HUES64 (cell line): Measurements from ENCODE around the gene FOXR1. TPM values are rescaled to one million over a fixed set of nuclear protein-coding genes. Genes with fewer than 3 reads are reported as not detected.
A peak's percentile ranks its signal among the peaks of the same experiment; 100 is the strongest.

Source experiments
- H3K27ac ChIP-seq: 2 replicates; pipeline ENCODE4 v1.7.0; 2013; ENCODE audit warnings: low read depth, low read length, inconsistent platforms
- H3K27me3 ChIP-seq: 2 replicates; pipeline ENCODE4 v1.6.1; 2013; ENCODE audit warnings: mild to moderate bottlenecking, low read length; ENCODE audit not compliant: insufficient read depth
- H3K36me3 ChIP-seq: 2 replicates; pipeline ENCODE4 v1.6.1; 2013; ENCODE audit warnings: mild to moderate bottlenecking, low read length; ENCODE audit not compliant: insufficient read depth
- H3K4me1 ChIP-seq: 2 replicates; pipeline ENCODE4 v1.6.1; 2013; ENCODE audit warnings: mild to moderate bottlenecking, low read length, moderate library complexity; ENCODE audit not compliant: insufficient read depth
- H3K4me3 ChIP-seq: 2 replicates; pipeline ENCODE4 v1.5.1; 2013; ENCODE audit warnings: mild to moderate bottlenecking, low read length, moderate library complexity
- H3K9ac ChIP-seq: 2 replicates; pipeline ENCODE4 v1.6.1; 2013; ENCODE audit warnings: mild to moderate bottlenecking, low read depth, low read length
- H3K9me3 ChIP-seq: 2 replicates; pipeline ENCODE4 v1.6.1; 2013; ENCODE audit warnings: low read depth, low read length; ENCODE audit not compliant: insufficient read depth
- WGBS: fragments of 150-250, 120-280 bp; methylation state at CpG from one replicate; pipeline ENCODE4 v1.1.7; 2013; ENCODE audit warnings: missing lambda C conversion rate; 5-methylcytosine and 5-hydroxymethylcytosine counted together
- polyA plus RNA-seq, 2 experiments: library from polyadenylated mRNA; stranded (reverse); fragments of 50-300 nt; gene quantifications; one replicate each; pipeline ENCODE4 v1.2.3, GENCODE V29; 2013

FOXR1 gene, protein sequence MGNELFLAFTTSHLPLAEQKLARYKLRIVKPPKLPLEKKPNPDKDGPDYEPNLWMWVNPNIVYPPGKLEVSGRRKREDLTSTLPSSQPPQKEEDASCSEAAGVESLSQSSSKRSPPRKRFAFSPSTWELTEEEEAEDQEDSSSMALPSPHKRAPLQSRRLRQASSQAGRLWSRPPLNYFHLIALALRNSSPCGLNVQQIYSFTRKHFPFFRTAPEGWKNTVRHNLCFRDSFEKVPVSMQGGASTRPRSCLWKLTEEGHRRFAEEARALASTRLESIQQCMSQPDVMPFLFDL
- polyA plus RNA-seq (2013, experiment 1 of 2), result not detected
- not detected for polyA plus RNA-seq (2013, experiment 2 of 2)

DNA sequence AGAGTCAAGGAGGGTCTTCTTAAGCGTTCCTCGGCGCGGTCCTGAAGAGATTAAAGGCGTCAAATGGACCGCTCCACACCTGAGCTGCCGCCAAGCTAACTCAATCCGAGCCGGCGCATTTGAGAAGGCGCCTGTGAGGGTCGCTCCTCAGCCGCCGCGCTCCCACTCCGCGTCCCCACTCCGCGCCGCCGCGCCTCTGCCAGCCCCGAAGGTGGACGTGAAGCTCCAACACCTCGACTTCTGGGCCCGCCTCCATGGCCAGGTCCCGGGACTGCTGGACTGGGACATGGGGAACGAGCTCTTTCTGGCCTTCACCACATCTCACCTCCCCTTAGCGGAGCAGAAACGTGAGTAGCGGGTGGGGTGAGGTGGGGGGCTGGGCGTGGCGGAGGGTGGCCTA is at the start of gene FOXR1:
Gene FOXR1 (plus strand): TSS at position 116 of the 400 bp plus-strand sequence. CDS start 171 bp downstream, at position 287.
- H3K27ac ChIP-seq, result no peak within 1 kb of the TSS
- no peaks in the 10 kb centered on the region for H3K4me1 ChIP-seq
- no peaks in the 10 kb centered on the region for H3K36me3 ChIP-seq
- no peaks in the 10 kb centered on the region for H3K27me3 ChIP-seq
- no peak within 1 kb of the TSS for H3K4me3 ChIP-seq
- no peak within 1 kb of the TSS for H3K9ac ChIP-seq
- H3K9me3 ChIP-seq, result no peaks in the 10 kb centered on the region
- 94% methylated on average over 32 of the region's 33 CpGs for WGBS

GRCh38 chr11:118921929-118922744 is 49.4 kb upstream of the FOXR1 start:
- Histone ChIP-seq H3K4me3 (peak overlapping the region; percentile 38), H3K36me3 (no peaks in the 10 kb centered on the region), H3K27me3 (no peaks in the 10 kb centered on the region), H3K4me1 (peaks cover 68% of the 10 kb centered on the region), H3K9me3 (no peaks in the 10 kb centered on the region), H3K27ac (peak overlapping the region; percentile 94), H3K9ac (peak overlapping the region; percentile 45)
- WGBS, result 51% methylated on average over 18 of the region's 20 CpGs

DNA sequence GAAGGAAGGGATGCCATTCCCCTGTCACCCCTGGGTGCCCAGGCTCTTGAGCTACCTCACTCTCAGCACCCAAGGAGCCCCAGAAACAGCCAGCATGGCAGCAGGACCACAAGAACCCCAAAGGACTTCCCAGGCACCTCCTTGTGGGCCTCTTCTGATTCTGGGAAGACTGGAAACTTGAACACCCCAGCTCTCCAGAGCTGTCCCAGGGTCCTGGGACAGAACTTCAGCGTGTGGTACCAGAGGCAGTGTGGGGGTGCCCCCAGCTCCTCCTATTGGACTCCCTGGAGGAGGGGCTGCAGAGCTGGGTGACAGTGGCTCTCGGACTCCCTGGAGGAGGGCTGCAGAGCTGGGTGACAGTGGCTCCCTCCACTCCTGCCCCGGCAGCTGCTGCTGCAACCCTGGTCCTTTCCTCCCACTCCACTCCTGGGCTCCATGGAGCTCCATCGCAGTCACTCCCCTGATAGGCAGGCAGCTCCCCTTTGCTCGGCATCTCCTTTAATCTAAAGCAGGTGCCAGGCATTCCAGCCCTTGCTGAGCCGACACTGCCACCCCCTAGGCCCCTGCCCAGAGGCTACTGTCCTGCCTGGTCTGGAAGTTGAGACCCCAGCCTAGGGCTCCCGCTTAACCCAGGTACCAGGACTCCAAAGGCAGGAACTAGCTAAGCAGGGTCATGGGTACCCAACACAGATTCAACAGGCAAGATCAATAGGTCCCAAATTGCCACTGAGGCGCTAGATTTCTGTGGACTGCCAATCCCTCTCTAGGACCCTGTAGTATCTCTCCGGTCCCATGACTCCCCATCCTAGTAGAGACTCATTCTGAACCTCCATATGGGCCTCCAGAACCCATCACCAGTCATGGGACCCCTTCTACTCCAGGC is 48.6 kb upstream of the FOXR1 start:
- Histone ChIP-seq H3K4me1 (peaks cover 66% of the 10 kb centered on the region), H3K27me3 (no peaks in the 10 kb centered on the region), H3K27ac (peak overlapping the region; percentile 94; the same call in 1 of the 2 replicates), H3K4me3 (peak overlapping the region; percentile 75), H3K9ac (no peak overlapping the region), H3K36me3 (no peaks in the 10 kb centered on the region), H3K9me3 (no peaks in the 10 kb centered on the region)
- 79% methylated on average over 9 of the region's 9 CpGs for WGBS

- Histone ChIP-seq H3K4me1 (peaks cover 60% of the 10 kb centered on the region), H3K27ac (no peak overlapping the region), H3K9me3 (no peaks in the 10 kb centered on the region), H3K36me3 (no peaks in the 10 kb centered on the region), H3K4me3 (peak overlapping the region; percentile 75), H3K27me3 (no peaks in the 10 kb centered on the region), H3K9ac (no peak overlapping the region; the same call in 1 of the 2 replicates)
- 43% methylated on average over 4 of the region's 7 CpGs for WGBS
These were observed 47.6 kb upstream of the FOXR1 start for GRCh38 chr11:118923721-118924587.

GRCh38 chr11:118924591-118925585 is 46.7 kb upstream of the FOXR1 start:
- Histone ChIP-seq H3K27ac (no peak overlapping the region), H3K9me3 (no peaks in the 10 kb centered on the region), H3K4me3 (peak overlapping the region; percentile 75), H3K36me3 (no peaks in the 10 kb centered on the region), H3K4me1 (peaks cover 51% of the 10 kb centered on the region), H3K9ac (peak overlapping the region; percentile 56), H3K27me3 (no peaks in the 10 kb centered on the region)
- 1% methylated on average over 45 of the region's 45 CpGs for WGBS

- H3K27me3 ChIP-seq, result peaks cover 7% of the 10 kb centered on the region
- no peaks in the 10 kb centered on the region for H3K9me3 ChIP-seq
- H3K9ac ChIP-seq, result no peak overlapping the region
- no peak overlapping the region for H3K27ac ChIP-seq
- H3K36me3 ChIP-seq, result no peaks in the 10 kb centered on the region
- H3K4me3 ChIP-seq, result peak overlapping the region; percentile 87
- WGBS, result 20% methylated on average over 7 of the region's 7 CpGs
- H3K4me1 ChIP-seq, result peaks cover 33% of the 10 kb centered on the region
These were observed 43.9 kb upstream of the FOXR1 start for GRCh38 chr11:118927554-118928100.

DNA sequence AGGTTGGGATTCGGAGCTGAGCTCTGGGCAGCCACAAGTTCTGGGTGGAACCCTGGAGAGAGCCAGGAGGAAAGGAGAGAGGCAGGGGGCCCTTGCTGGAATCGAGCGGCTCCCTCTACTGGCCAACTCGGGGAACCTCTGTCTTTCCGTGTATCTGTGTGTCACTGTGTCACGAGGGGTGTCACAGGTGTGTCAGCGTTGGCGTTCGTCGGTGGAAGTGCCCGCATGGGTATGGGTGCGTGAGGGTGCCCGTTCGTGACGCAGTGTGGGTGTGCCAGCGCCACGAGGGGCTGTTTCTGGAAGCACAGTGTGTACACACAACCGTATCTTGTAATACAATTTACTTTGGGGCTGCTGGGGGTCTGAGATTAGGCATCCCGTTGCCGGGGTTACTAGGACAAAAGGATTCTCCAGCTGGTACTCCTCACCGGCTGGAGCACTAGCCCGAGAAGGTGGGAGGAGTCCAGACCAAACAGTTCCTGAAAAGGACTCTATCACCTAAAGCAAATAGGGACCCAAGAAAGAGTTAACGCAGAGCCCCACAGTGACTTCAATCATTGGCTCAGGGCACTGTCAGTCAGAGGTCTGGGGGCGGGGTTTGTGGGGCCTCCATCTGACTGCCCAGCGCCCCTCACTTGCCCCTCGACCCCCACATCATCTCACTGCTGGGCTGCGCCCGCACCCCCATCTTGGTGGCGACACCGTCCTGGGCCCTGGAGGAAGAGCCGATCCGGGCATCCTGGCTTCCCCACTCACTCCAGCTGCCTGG is 43.3 kb upstream of the FOXR1 start:
- peak overlapping the region; percentile 38; the same call in 1 of the 2 replicates for H3K9ac ChIP-seq
- WGBS, result under 1% methylated on average over 30 of the region's 32 CpGs
- H3K4me3 ChIP-seq, result peak overlapping the region; percentile 87
- H3K27ac ChIP-seq, result peak overlapping the region; percentile 59; the same call in 1 of the 2 replicates
- H3K27me3 ChIP-seq, result peaks cover 7% of the 10 kb centered on the region
- no peaks in the 10 kb centered on the region for H3K36me3 ChIP-seq
- no peaks in the 10 kb centered on the region for H3K9me3 ChIP-seq
- H3K4me1 ChIP-seq, result peaks cover 27% of the 10 kb centered on the region

GRCh38 chr11:118928870-118929500 is 42.6 kb upstream of the FOXR1 start:
- H3K27ac ChIP-seq, result peak overlapping the region; percentile 87
- peak overlapping the region; percentile 38; the same call in 1 of the 2 replicates for H3K9ac ChIP-seq
- H3K4me3 ChIP-seq, result peak overlapping the region; percentile 87
- under 1% methylated on average over 26 of the region's 26 CpGs for WGBS
- H3K27me3 ChIP-seq, result peaks cover 7% of the 10 kb centered on the region
- H3K9me3 ChIP-seq, result no peaks in the 10 kb centered on the region
- H3K36me3 ChIP-seq, result no peaks in the 10 kb centered on the region
- H3K4me1 ChIP-seq, result peaks cover 21% of the 10 kb centered on the region
